Posterior vena cava (tissue), 2 donors: ENCODE results near the gene GPR33. TPM values are rescaled to one million over a fixed set of nuclear protein-coding genes. Genes with fewer than 3 reads are reported as not detected.

ENCODE experiments used
- total RNA-seq, 2 donors: library from RNA; stranded (reverse); fragmentation: NEBNext Ultra II Directional; extraction: Animal tissue kit (Norgen Biotek cat#: 25700); gene quantifications; one replicate each; pipeline ENCODE4 v1.2.1, GENCODE V29; 2021
- donor health status: DM: yes; HTN: yes; CAD: no.
- donor health status: DM: yes; HTN: yes; CAD: no.

Gene GPR33
- total RNA-seq, 2 donors from 2014 or later: not detected

Other genes starting within 250 kb of the GPR33 start
- 10 to 100 TPM; 44.6 to 48.1 TPM for gene HEATR5A, start 67.5 kb downstream of the GPR33 start, total RNA-seq
- gene DTD2, start 30.5 kb downstream of the GPR33 start, total RNA-seq: 10 to 100 TPM; 16.5 to 16.8 TPM
- 10 to 100 TPM; 13.8 to 26.6 TPM for gene NUBPL, start 73.4 kb upstream of the GPR33 start, total RNA-seq